Transverse colon (tissue), 4 donors: ENCODE results near the gene IST1. TPM values are rescaled to one million over a fixed set of nuclear protein-coding genes. Genes with fewer than 3 reads are reported as not detected.

Experiments
- DNase-seq: peaks from one replicate; pipeline ENCODE4 v3.0.0-alpha.2; 2019
- H3K27ac ChIP-seq, 4 donors: fragments of 200-600 bp; sonication (generic); 2 replicates each; pipeline ENCODE4 v1.5.1; 2016 to 2018; ENCODE audit warnings: inconsistent platforms in 4 of 4
- H3K27me3 ChIP-seq: fragments of 200-600 bp; sonication (generic); 2 replicates; pipeline ENCODE4 v1.5.1; 2017; ENCODE audit warnings: inconsistent platforms
- H3K36me3 ChIP-seq, 4 donors: fragments of 200-600 bp; sonication (generic); 2 replicates each; pipeline ENCODE4 v1.5.1; 2017 to 2019; ENCODE audit warnings: inconsistent platforms in 4 of 4
- H3K4me1 ChIP-seq, 4 donors: fragments of 200-600 bp; sonication (generic); 2 replicates each; pipeline ENCODE4 v1.5.1; 2017 to 2020; ENCODE audit warnings: inconsistent platforms in 4 of 4
- H3K4me3 ChIP-seq, 4 donors: fragments of 200-600 bp; sonication (generic); 1 replicate in 1 of 4; 2 replicates in 3 of 4; pipeline versions ENCODE4 v1.5.1 to v1.6.1; 2017 to 2019; ENCODE audit warnings: inconsistent platforms in 4 of 4
- H3K9me3 ChIP-seq, 2 donors: fragments of 200-600 bp; sonication (generic); 2 replicates each; pipeline ENCODE4 v1.5.1; 2017 to 2019; ENCODE audit warnings: inconsistent platforms in 2 of 2
- EP300 ChIP-seq: sonication (generic); formaldehyde crosslinking; IDR thresholded peaks from one replicate; pipeline ENCODE4 v1.6.1; 2017; ENCODE audit warnings: antibody characterized with exemption, low read depth
- POLR2A ChIP-seq: fragments of 450-650 bp; IDR thresholded peaks from one replicate; pipeline ENCODE4 v1.6.1; 2016; ENCODE audit warnings: antibody characterized with exemption, mild to moderate bottlenecking, moderate library complexity
- POLR2AphosphoS5 ChIP-seq, 3 donors: sonication (generic); formaldehyde crosslinking; IDR thresholded peaks; one replicate each; pipeline ENCODE4 v1.6.1; 2016; ENCODE audit warnings: antibody characterized with exemption in 3 of 3
- WGBS, 2 donors: methylation state at CpG; one replicate each; pipeline ENCODE4 v1.1.5; 2018; ENCODE audit warnings: low coverage in 1 of 2; 5-methylcytosine and 5-hydroxymethylcytosine counted together
- in situ Hi-C, 4 donors: fragments of 200-750 bp; cut with MboI; loops; one replicate each; pipeline versions ENCODE4 v1.15.0 to v1.15.1; 2017; ENCODE audit warnings: low sequenced_read_pairs in 3 of 4, low pct_ligation_motif_present in 1 of 4, low pct_unique_long_range_greater_than_20kb in 1 of 4
- intact Hi-C: fragments of 100-400 bp; cut with DNase I; formaldehyde crosslinking; loops from one replicate; pipeline ENCODE4 v1.15.1; 2023; ENCODE audit warnings: low total_unique reads
- total RNA-seq, 4 donors: library from RNA; depleted of rRNA; stranded (reverse); fragments of >200 nt; gene quantifications; one replicate each; pipeline ENCODE4 v1.1.0, GENCODE V29; 2016
- TF ChIP-seq, protein P1 (sequence below), 5 experiments: fragments of 200-600 bp in 3 of 5; fragments of 450-650 bp in 2 of 5; sonication (generic) in 3 of 5; IDR thresholded peaks; 1 replicate in 2 of 5; 2 replicates in 3 of 5; pipeline ENCODE4 v1.5.1; 2016 to 2017; ENCODE audit warnings: antibody characterized with exemption in 5 of 5, inconsistent platforms in 3 of 5, mild to moderate bottlenecking in 2 of 5, moderate library complexity in 1 of 5

Gene IST1
- total RNA-seq, 4 donors from 2014 or later, result 200 to 303 (median 257) TPM

DNA sequence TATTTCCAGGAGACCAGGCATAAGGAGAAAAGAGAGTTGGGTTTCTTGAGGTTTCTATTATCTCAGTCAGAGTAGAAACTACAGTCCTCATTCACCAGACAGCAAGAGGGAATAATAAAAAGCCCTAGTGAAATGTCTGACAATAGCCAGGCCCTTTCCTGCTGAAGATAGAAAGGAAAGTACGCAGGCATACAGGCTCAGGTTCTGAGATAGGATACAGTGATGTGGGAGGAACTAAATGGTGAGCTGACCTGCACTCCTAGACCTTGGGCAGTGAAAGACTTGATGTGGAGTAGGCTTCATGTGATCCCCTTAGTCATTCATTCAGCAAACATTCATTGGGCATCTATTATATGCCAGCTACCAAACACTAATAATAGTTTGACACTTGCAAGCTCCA lies 26.2 kb upstream of the IST1 start:
- TF ChIP-seq POLR2AphosphoS5 (IDR thresholded peaks at IDR 0.05) (no peak), POLR2A (no peak)
- intact Hi-C loops (no loop called here), in situ Hi-C loops (no loop called here)
- no peaks in the 10 kb centered on the region for H3K9me3 ChIP-seq
- DNase-seq, result no peak
- H3K27ac ChIP-seq, result no peak overlapping the region
- 86% methylated on average over 1 of the region's 1 CpG for WGBS, 2 donors
- no peak overlapping the region for H3K4me3 ChIP-seq
- H3K4me1 ChIP-seq, result no peaks in the 10 kb centered on the region
- peaks cover 0 to 7% (median 3%) of the 10 kb centered on the region in 4 donors for H3K36me3 ChIP-seq
- H3K27me3 ChIP-seq, result no peaks in the 10 kb centered on the region

DNA sequence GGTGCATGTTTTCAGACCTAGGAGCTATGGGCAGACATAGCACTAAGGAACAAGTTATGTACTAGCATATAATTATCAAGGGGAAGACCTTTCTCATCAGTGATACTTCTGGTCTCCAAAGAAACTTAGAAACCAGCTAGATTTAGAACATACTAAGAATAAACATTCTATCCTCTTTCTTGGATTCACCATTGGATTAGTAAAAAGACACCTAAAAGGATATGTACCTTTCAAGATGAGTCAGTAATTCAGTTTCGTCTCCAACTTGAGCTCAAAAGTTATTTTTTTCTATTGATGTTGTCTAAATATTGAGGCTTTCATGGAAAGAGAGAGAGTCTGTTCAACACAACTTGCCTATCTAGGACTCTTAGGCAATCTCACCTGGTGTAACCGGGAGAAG lies 24.5 kb upstream of the IST1 start:
- no peaks in the 10 kb centered on the region for H3K4me1 ChIP-seq
- H3K27me3 ChIP-seq, result no peaks in the 10 kb centered on the region
- peaks cover 0 to 5% (median 0%) of the 10 kb centered on the region in 4 donors for H3K36me3 ChIP-seq
- 85 to 90% methylated on average over 2 of the region's 2 CpGs for WGBS, 2 donors
- no peaks in the 10 kb centered on the region for H3K9me3 ChIP-seq
- H3K4me3 ChIP-seq, result no peak overlapping the region
- DNase-seq, result no peak
- H3K27ac ChIP-seq, result no peak overlapping the region
- TF ChIP-seq, protein P1, sequence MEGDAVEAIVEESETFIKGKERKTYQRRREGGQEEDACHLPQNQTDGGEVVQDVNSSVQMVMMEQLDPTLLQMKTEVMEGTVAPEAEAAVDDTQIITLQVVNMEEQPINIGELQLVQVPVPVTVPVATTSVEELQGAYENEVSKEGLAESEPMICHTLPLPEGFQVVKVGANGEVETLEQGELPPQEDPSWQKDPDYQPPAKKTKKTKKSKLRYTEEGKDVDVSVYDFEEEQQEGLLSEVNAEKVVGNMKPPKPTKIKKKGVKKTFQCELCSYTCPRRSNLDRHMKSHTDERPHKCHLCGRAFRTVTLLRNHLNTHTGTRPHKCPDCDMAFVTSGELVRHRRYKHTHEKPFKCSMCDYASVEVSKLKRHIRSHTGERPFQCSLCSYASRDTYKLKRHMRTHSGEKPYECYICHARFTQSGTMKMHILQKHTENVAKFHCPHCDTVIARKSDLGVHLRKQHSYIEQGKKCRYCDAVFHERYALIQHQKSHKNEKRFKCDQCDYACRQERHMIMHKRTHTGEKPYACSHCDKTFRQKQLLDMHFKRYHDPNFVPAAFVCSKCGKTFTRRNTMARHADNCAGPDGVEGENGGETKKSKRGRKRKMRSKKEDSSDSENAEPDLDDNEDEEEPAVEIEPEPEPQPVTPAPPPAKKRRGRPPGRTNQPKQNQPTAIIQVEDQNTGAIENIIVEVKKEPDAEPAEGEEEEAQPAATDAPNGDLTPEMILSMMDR (IDR thresholded peaks at IDR 0.05), result no peak
- no peak for TF ChIP-seq POLR2AphosphoS5 (IDR thresholded peaks at IDR 0.05)
- no peak for TF ChIP-seq EP300
- no peak for TF ChIP-seq POLR2A
- in situ Hi-C loops, result no loop called here
- intact Hi-C loops, result no loop called here

DNA sequence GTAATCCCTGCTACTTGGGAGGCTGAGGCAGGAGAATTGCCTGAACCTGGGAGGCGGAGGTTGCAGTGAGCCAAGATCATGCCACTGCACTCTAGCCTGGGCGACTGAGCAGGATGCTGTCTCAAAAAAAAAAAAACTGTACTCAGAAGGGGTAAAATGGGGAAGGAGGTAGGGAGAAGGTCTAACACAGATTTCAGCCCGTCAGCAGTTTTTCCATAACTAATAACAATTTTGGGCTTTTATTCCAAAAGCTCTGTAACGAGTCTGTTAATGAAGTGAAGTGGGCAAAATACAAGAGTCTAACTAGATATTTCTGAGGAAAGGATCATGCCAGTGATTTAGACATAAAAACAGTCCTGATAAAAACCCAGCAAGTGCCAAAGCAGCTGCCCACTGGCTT lies 22.1 kb upstream of the IST1 start:
- TF ChIP-seq, protein P1 (IDR thresholded peaks at IDR 0.05), result no peak
- TF ChIP-seq POLR2A (no peak), EP300 (no peak), POLR2AphosphoS5 (IDR thresholded peaks at IDR 0.05) (no peak)
- Histone ChIP-seq H3K4me3 (no peak overlapping the region), H3K36me3 (peaks cover 0 to 5% (median 0%) of the 10 kb centered on the region in 4 donors), H3K4me1 (no peaks in the 10 kb centered on the region), H3K9me3 (no peaks in the 10 kb centered on the region), H3K27ac (no peak overlapping the region), H3K27me3 (no peaks in the 10 kb centered on the region)
- in situ Hi-C loops (no loop called here), intact Hi-C loops (no loop called here)
- no peak for DNase-seq
- WGBS, 2 donors, result 85 to 87% methylated on average over 3 to 4 of the region's 4 CpGs

DNA sequence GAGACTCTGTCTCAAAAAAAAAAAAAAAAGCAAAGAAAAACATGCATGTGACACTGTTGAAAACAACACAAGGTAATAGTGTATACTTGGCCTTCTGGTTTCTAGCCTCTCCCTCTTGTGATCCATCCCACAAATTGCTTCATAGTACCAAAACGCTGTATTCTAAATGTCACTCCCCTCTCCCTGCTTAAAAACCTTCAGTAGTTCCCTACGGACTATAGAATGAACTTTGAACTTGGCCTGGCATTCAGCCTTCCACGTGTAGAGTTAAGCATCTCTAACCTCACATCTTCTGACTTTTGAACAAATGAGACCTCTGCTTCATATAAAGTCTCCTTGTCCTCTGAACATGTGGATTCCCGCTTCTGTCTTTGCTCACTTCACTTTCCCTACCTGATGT lies 16.4 kb upstream of the IST1 start:
- DNase-seq, result no peak
- Histone ChIP-seq H3K27ac (no peak overlapping the region), H3K4me1 (peaks cover 0 to 27% (median 11%) of the 10 kb centered on the region in 4 donors), H3K9me3 (no peaks in the 10 kb centered on the region), H3K27me3 (no peaks in the 10 kb centered on the region), H3K36me3 (peaks cover 0 to 5% (median 0%) of the 10 kb centered on the region in 4 donors), H3K4me3 (no peak overlapping the region)
- 44 to 57% methylated on average over 3 to 4 of the region's 4 CpGs for WGBS, 2 donors
- in situ Hi-C loops, result no loop called here
- intact Hi-C loops, result no loop called here
- TF ChIP-seq EP300 (no peak), POLR2A (no peak), POLR2AphosphoS5 (IDR thresholded peaks at IDR 0.05) (no peak)
- TF ChIP-seq, protein P1 (IDR thresholded peaks at IDR 0.05), result no peak

DNA sequence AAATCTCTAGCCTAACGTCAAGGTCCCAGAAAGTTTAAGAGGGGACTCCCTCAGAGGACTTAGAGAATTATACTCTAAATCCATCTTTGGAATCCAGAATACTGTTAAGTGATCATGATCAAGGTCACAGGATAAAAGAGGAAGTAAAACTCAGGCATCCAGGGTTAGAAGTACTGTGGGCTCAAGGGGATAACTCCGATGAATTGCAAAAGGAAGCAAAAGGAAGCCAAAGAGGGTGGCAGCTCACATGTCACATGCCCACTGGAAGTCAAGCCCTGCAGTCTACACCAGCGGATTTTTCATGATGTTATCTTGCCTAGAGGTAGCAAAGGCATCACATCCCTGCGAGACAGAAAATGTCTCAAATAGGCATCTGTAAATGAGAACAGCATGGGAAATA lies 15.2 kb upstream of the IST1 start:
- TF ChIP-seq POLR2A, result no peak
- TF ChIP-seq, protein P1 (IDR thresholded peaks at IDR 0.05), result no peak
- no peak for TF ChIP-seq POLR2AphosphoS5 (IDR thresholded peaks at IDR 0.05)
- TF ChIP-seq EP300, result no peak
- H3K4me3 ChIP-seq, result no peak overlapping the region

More for the DNA sequence above, 15.2 kb upstream of the IST1 start:
- no peaks in the 10 kb centered on the region for H3K27me3 ChIP-seq
- peaks cover 0 to 35% (median 11%) of the 10 kb centered on the region in 4 donors for H3K4me1 ChIP-seq
- 79 to 81% methylated on average over 3 to 4 of the region's 4 CpGs for WGBS, 2 donors
- in situ Hi-C loops, result loop anchor here in 1 of 4 donors (10.0 kb wide), 1 partner anchor 75 kb away; the partner anchor contains the start of gene AP1G1
- H3K27ac ChIP-seq, result no peak overlapping the region
- no peak for DNase-seq
- no peaks in the 10 kb centered on the region for H3K36me3 ChIP-seq
- H3K9me3 ChIP-seq, result no peaks in the 10 kb centered on the region
- intact Hi-C loops, result loop anchor here (5.0 kb wide), 1 partner anchor 82 kb away; no protein-coding TSS in a partner anchor
